Gastrocnemius medialis (tissue), 4 donors: ENCODE results near the gene BCAT1. TPM values are rescaled to one million over a fixed set of nuclear protein-coding genes. Genes with fewer than 3 reads are reported as not detected.
"Not testable (repeated sequence)": the region's sequence is repeated elsewhere in the genome, so short reads cannot be mapped to it uniquely, and the experiment has no call there.

Experiments used
- ATAC-seq, 2 donors: fragments of 150-250 bp; one replicate each; pipeline ENCODE4 v1.9.1; 2016
- DNase-seq, 2 donors: peaks; one replicate each; pipeline ENCODE4 v3.0.0-alpha.2; 2019
- H3K27ac ChIP-seq, 4 donors: fragments of 200-600 bp; sonication (generic); 1 replicate in 1 of 4; 2 replicates in 3 of 4; pipeline ENCODE4 v1.5.1; 2016 to 2018; ENCODE audit warnings: mild to moderate bottlenecking in 2 of 4, moderate library complexity in 1 of 4
- H3K27me3 ChIP-seq, 3 donors: fragments of 200-600 bp; sonication (generic) in 2 of 3; 1 replicate in 1 of 3; 2 replicates in 2 of 3; pipeline versions ENCODE4 v1.5.1 to v1.6.0; 2016 to 2019; ENCODE audit warnings: mild to moderate bottlenecking in 1 of 3, moderate library complexity in 1 of 3
- H3K36me3 ChIP-seq, 2 donors: fragments of 200-600 bp; sonication (generic) in 1 of 2; one replicate each; pipeline ENCODE4 v1.5.1; 2017 to 2018
- H3K4me1 ChIP-seq, 2 donors: fragments of 200-600 bp; sonication (generic) in 1 of 2; one replicate each; pipeline ENCODE4 v1.5.1; 2016 to 2017; ENCODE audit warnings: mild to moderate bottlenecking in 2 of 2
- H3K4me3 ChIP-seq, 4 donors: fragments of 200-600 bp; sonication (generic) in 3 of 4; 1 replicate in 1 of 4; 2 replicates in 3 of 4; pipeline ENCODE4 v1.5.1; 2016 to 2019; ENCODE audit warnings: mild to moderate bottlenecking in 2 of 4
- H3K9me3 ChIP-seq, 3 donors: fragments of 200-600 bp; sonication (generic) in 2 of 3; 1 replicate in 1 of 3; 2 replicates in 2 of 3; pipeline ENCODE4 v1.5.1; 2016 to 2019
- CTCF ChIP-seq, 5 experiments: fragments of 450-650 bp in 3 of 5; fragments of 200-600 bp in 2 of 5; sonication (generic) in 2 of 5; IDR thresholded peaks in 4 of 5; conservative IDR thresholded peaks in 1 of 5; 1 replicate in 4 of 5; 2 replicates in 1 of 5; pipeline ENCODE4 v1.5.1; 2016 to 2019; ENCODE audit warnings: antibody characterized with exemption in 5 of 5, mild to moderate bottlenecking in 3 of 5, moderate library complexity in 3 of 5
- POLR2A ChIP-seq, 2 donors: fragments of 450-650 bp; IDR thresholded peaks; one replicate each; pipeline ENCODE4 v1.6.1; 2017; ENCODE audit warnings: antibody characterized with exemption in 2 of 2, mild to moderate bottlenecking in 2 of 2, moderate library complexity in 2 of 2
- in situ Hi-C, 4 donors: fragments of 200-750 bp; cut with MboI; loops; one replicate each; pipeline versions ENCODE4 v1.15.0 to v1.8.0; 2017; ENCODE audit warnings: low sequenced_read_pairs in 4 of 4
- intact Hi-C: fragments of 100-400 bp; cut with DNase I; formaldehyde crosslinking; loops from one replicate; pipeline ENCODE4 v1.15.1; 2023; ENCODE audit warnings: low total_unique reads
- total RNA-seq, 4 donors: library from RNA; depleted of rRNA; stranded (reverse); fragments of >200 nt; gene quantifications; one replicate each; pipeline versions ENCODE4 v1.1.0 to v1.2.3, GENCODE V29; 2016

Gene BCAT1
- total RNA-seq, 4 donors from 2014 or later: 1.6 to 7.5 (median 3.9) TPM

DNA sequence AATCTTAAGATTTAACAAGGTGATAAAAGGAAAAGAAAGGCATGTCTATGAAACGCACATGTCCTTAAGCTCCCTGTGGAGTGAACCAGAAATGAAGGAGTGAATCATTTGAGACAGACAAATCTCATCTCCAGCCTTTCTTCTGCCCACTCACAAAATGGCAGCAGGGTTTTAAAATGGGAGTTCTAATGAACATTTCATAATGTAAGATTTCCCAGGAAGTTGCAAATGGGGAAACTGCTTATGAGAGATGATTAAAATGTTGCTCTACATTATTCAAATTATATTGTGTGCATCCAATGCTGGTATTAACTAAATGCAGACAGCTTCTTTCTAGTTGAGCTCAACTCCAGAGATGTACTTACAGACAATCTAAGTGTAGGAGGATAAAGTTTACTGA, 76.7 kb downstream of the BCAT1 start:
- ATAC-seq: no peak
- in situ Hi-C loops: no loop called here

DNA sequence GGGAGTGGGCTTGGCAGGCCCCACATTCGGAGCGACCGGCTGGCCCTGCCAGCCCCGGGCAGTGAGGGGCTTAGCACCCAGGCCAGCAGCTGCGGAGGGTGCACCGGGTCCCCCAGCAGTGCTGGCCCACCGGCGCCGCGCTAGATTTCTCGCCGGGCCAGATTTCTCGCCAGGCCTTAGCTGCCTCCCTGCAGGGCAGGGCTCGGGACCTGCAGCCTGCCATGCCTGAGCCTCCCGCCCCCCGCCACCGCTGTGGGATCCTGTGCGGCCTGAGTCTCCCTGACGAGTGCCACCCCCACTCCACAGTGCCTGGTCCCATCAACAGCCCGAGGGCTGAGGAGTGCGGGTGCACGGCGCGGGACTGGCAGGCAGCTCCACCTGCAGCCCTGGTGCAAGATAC, 82.8 kb downstream of the BCAT1 start:
- H3K27me3 ChIP-seq, H3K36me3 ChIP-seq, H3K27ac ChIP-seq, ATAC-seq, H3K4me1 ChIP-seq, in situ Hi-C loops, H3K4me3 ChIP-seq, H3K9me3 ChIP-seq, DNase-seq, intact Hi-C loops: not testable (repeated sequence)

More for the DNA sequence above, 76.7 kb downstream of the BCAT1 start:
- DNase-seq: no peak
- Histone ChIP-seq H3K4me3 (no peak overlapping the region), H3K4me1 (no peaks in the 10 kb centered on the region), H3K27me3 (no peaks in the 10 kb centered on the region), H3K27ac (no peak overlapping the region), H3K9me3 (no peaks in the 10 kb centered on the region), H3K36me3 (no peaks in the 10 kb centered on the region)
- intact Hi-C loops: no loop called here
- TF ChIP-seq CTCF (IDR thresholded peaks at IDR 0.05 in 4 of 5, conservative IDR thresholded peaks at IDR 0.05 in 1 of 5) (no peak), POLR2A (IDR thresholded peaks at IDR 0.05) (no peak)

GRCh38 chr12:24864796-24865125, 84.1 kb downstream of the BCAT1 start:
- Histone ChIP-seq H3K4me3 (no peak overlapping the region), H3K4me1 (no peaks in the 10 kb centered on the region), H3K36me3 (no peaks in the 10 kb centered on the region), H3K27ac (no peak overlapping the region), H3K27me3 (no peaks in the 10 kb centered on the region), H3K9me3 (no peaks in the 10 kb centered on the region)
- DNase-seq (no peak), ATAC-seq (no peak)
- intact Hi-C loops: no loop called here
- in situ Hi-C loops: no loop called here
- TF ChIP-seq POLR2A (IDR thresholded peaks at IDR 0.05): no peak
- TF ChIP-seq CTCF (IDR thresholded peaks at IDR 0.05 in 4 of 5, conservative IDR thresholded peaks at IDR 0.05 in 1 of 5): no peak

DNA sequence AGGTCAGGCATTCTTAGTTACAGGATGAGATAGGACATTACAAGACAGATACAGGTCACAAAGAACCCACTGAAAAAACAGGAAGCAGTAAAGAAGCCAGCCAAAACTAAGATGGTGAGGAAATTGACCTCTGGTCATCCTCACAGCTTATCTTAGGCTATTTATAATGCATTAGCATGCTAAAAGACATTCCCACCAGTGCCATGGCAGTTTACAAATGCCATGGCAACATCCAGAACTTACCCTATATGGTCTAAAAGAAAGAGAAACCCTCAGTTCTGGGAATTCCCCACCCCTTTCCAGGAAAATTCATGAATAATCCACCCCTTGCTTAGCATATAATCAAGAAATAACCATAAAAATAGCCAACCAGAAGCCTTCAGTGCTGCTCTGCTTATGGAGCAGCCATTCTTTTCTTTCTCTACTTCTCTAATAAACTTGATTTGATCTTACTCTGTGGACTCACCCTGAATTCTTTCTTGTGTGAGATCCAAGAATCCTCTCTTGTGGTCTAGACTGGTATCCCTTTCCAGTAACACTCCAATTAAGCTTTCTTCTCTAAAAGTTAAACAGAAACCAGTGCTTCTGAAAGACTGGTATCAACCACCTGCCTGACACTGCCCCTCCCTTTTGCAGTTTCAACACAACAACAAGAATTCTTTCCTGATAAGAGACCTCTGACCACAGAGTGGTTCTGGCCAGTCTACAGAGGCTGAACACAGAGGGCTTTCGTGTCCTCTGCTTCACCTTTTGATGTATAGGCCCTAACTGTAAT, 86.9 kb downstream of the BCAT1 start:
- Histone ChIP-seq H3K9me3 (no peaks in the 10 kb centered on the region), H3K36me3 (no peaks in the 10 kb centered on the region), H3K27me3 (no peaks in the 10 kb centered on the region), H3K27ac (no peak overlapping the region), H3K4me3 (no peak overlapping the region), H3K4me1 (no peaks in the 10 kb centered on the region)
- in situ Hi-C loops (no loop called here), intact Hi-C loops (no loop called here)
- DNase-seq (no peak), ATAC-seq (no peak)
- TF ChIP-seq CTCF (IDR thresholded peaks at IDR 0.05 in 4 of 5, conservative IDR thresholded peaks at IDR 0.05 in 1 of 5) (no peak), POLR2A (IDR thresholded peaks at IDR 0.05) (no peak)

DNA sequence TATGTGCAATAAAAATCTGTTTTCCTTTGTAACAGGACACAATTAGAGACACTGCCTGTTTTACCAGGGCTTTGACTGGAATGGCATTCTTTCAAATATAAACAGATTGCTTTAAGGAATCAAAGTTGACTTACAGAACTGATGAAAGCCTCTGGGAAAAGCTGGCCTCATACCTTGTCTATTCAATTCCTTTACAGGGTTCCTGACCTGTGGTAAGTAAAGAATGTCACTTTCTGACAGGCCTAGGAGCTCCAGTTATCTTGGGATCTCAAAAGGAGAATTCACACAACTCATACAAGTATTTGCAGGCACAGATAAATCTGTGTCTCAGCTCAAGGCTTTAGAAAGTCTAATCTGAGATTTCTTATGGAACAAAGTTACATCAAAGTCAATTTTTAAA, 88.4 kb downstream of the BCAT1 start:
- ATAC-seq (no peak), DNase-seq (no peak)
- TF ChIP-seq POLR2A (IDR thresholded peaks at IDR 0.05) (no peak), CTCF (IDR thresholded peaks at IDR 0.05 in 4 of 5, conservative IDR thresholded peaks at IDR 0.05 in 1 of 5) (no peak)
- intact Hi-C loops (no loop called here), in situ Hi-C loops (no loop called here)
- Histone ChIP-seq H3K27ac (no peak overlapping the region), H3K36me3 (no peaks in the 10 kb centered on the region), H3K9me3 (no peaks in the 10 kb centered on the region), H3K27me3 (no peaks in the 10 kb centered on the region), H3K4me3 (no peak overlapping the region), H3K4me1 (no peaks in the 10 kb centered on the region)
